Heart right ventricle (tissue), 16 donors: ENCODE data around the gene PDE6A. TPM values are rescaled to one million over a fixed set of nuclear protein-coding genes. Genes with fewer than 3 reads are reported as not detected.
"Not testable (repeated sequence)": the region's sequence is repeated elsewhere in the genome, so short reads cannot be mapped to it uniquely, and the experiment has no call there.

Experiments
- ATAC-seq, 8 donors: fragments of 200-7000 bp; cut with Tn5 transposase; one replicate each; pipeline ENCODE4 v1.9.1; 2020; ENCODE audit warnings: mild to moderate bottlenecking in 8 of 8, moderate library complexity in 8 of 8, moderate number of reproducible peaks in 1 of 8
- DNase-seq, 2 donors: peaks; one replicate each; pipeline ENCODE4 v3.0.0-alpha.2; 2020
- H3K27ac ChIP-seq, 10 donors: fragments of 200-600 bp; sonication (generic) in 2 of 10; one replicate each; pipeline versions ENCODE4 v1.5.0 to v1.8.0; 2020 to 2022; ENCODE audit warnings: mild to moderate bottlenecking in 3 of 10
- H3K27me3 ChIP-seq, 7 donors: fragments of 200-600 bp; one replicate each; pipeline ENCODE4 v1.8.0; 2021 to 2022; ENCODE audit warnings: mild to moderate bottlenecking in 2 of 7
- H3K36me3 ChIP-seq, 9 donors: fragments of 200-600 bp; sonication (generic) in 1 of 9; one replicate each; pipeline versions ENCODE4 v1.5.0 to v1.8.0; 2020 to 2022; ENCODE audit warnings: mild to moderate bottlenecking in 2 of 9
- H3K4me1 ChIP-seq, 9 donors: fragments of 200-600 bp; sonication (generic) in 1 of 9; one replicate each; pipeline versions ENCODE4 v1.5.0 to v1.8.0; 2020 to 2022; ENCODE audit warnings: mild to moderate bottlenecking in 4 of 9
- H3K4me3 ChIP-seq, 10 donors: fragments of 200-600 bp; sonication (generic) in 2 of 10; one replicate each; pipeline versions ENCODE4 v1.5.0 to v1.8.0; 2020 to 2022; ENCODE audit warnings: mild to moderate bottlenecking in 7 of 10, moderate library complexity in 2 of 10
- H3K9me3 ChIP-seq, 11 donors: fragments of 200-600 bp in 10 of 11; sonication (generic) in 2 of 11; one replicate each; pipeline versions ENCODE4 v1.5.0 to v1.8.0; 2013 to 2022; ENCODE audit warnings: mild to moderate bottlenecking in 2 of 11, control low read depth in 1 of 11, moderate library complexity in 1 of 11
- WGBS, 2 donors: extraction: QIAGEN DNeasy Blood & Tissue Kit; methylation state at CpG; one replicate each; pipeline ENCODE4 v1.1.7; 2013; ENCODE audit warnings: inconsistent platforms in 1 of 2; 5-methylcytosine and 5-hydroxymethylcytosine counted together
- intact Hi-C, 10 donors: fragments of 100-400 bp; cut with DNase I; formaldehyde crosslinking; loops; one replicate each; pipeline versions ENCODE4 v1.11.1 to v1.14.2; 2022
- polyA plus RNA-seq, 2 donors: library from polyadenylated mRNA; stranded (reverse); fragments of 200-250 nt; gene quantifications; one replicate each; pipeline ENCODE4 v1.2.3, GENCODE V29; 2013
- total RNA-seq, 10 donors: library from RNA; stranded (reverse); fragmentation: NEBNext Ultra II Directional in 3 of 10; extraction: Animal tissue kit (Norgen Biotek cat#: 25700) in 3 of 10; gene quantifications; one replicate each; pipeline versions ENCODE4 v1.2.1 to v1.2.4, GENCODE V29; 2021 to 2023
- TF ChIP-seq, protein P1 (sequence below), 9 donors: fragments of 200-600 bp; sonication (generic) in 2 of 9; IDR thresholded peaks; one replicate each; pipeline versions ENCODE4 v1.5.0 to v1.8.0; 2021 to 2022; ENCODE audit warnings: antibody characterized with exemption in 9 of 9, mild to moderate bottlenecking in 5 of 9, moderate library complexity in 1 of 9
- donor health status: Arrhythmogenic right ventricular cardiomyopathy.
- donor health status: ischemic (EF 13 %, LVEDD 7.1; RV severe dilation, severe dysfunction).
- donor health status: healthy with polysubstance abuse.
- donor health status: DM: no; HTN: yes; CAD: no.
- donor health status: DM: no; HTN: no; CAD: no.
- donor health status: ischemic (EF 25% LVEDD 6.9; RV normal size, moderate dysfunction).
- donor health status: ischemic (EF 25% LVEDD 5.7; RV mildly dilated, moderate dysfunction).
- donor health status: healthy.
- donor health status: DM: yes; HTN: yes; CAD: no.
- donor health status: Ischemic cardiomyopathy.
- donor health status: ischemic (EF 35%, LVEDD 5.7; RV mildly dilated, moderate dysfunction).
- donor health status: nonischemic (EF 11% LVEDD 7.7; RV severe dilation, severe dysfunction).
- donor health status: DM: yes; HTN: yes; CAD: no.
- donor health status: PGD.
- donor health status: ischemic (EF 29% LVEDD 5.4; RV normal size, mild dysfunction).
- donor health status: nonischemic (EF 23%, LVEDD 6.1; RV moderate dilation, normal function).

PDE6A gene
- total and polyA plus RNA-seq, 12 donors: 0.06 to 0.28 (median 0.17) TPM; not detected in 5

DNA sequence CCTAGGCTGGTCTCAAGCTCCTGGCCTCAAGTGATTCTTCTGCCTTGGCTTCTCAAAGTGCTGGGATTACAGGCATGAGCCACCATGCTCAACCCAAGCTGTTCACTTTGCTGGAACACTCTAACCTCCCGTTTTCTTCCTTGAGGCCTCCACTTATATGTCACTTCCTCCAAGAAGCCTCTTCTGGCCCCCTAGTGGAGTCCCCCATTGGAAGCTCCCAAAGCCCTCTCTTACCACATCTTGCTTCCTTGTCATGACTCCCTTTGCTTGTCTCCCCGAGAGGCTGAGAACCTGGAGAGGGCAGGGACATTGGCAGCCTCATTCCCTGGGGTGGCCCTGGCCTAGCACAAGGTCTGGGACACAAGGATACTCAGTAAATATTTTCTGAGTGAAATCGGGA lies 80.8 kb downstream of the PDE6A start:
- DNase-seq (no peak), ATAC-seq (no peak)
- Histone ChIP-seq H3K4me3 (no peak overlapping the region), H3K27me3 (no peaks in the 10 kb centered on the region), H3K27ac (no peak overlapping the region), H3K4me1 (peaks cover 0 to 3% (median 0%) of the 10 kb centered on the region in 9 donors), H3K36me3 (no peaks in the 10 kb centered on the region), H3K9me3 (no peaks in the 10 kb centered on the region)
- TF ChIP-seq, protein P1, sequence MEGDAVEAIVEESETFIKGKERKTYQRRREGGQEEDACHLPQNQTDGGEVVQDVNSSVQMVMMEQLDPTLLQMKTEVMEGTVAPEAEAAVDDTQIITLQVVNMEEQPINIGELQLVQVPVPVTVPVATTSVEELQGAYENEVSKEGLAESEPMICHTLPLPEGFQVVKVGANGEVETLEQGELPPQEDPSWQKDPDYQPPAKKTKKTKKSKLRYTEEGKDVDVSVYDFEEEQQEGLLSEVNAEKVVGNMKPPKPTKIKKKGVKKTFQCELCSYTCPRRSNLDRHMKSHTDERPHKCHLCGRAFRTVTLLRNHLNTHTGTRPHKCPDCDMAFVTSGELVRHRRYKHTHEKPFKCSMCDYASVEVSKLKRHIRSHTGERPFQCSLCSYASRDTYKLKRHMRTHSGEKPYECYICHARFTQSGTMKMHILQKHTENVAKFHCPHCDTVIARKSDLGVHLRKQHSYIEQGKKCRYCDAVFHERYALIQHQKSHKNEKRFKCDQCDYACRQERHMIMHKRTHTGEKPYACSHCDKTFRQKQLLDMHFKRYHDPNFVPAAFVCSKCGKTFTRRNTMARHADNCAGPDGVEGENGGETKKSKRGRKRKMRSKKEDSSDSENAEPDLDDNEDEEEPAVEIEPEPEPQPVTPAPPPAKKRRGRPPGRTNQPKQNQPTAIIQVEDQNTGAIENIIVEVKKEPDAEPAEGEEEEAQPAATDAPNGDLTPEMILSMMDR (IDR thresholded peaks at IDR 0.05): no peak
- intact Hi-C loops: no loop called here
- 89% methylated on average over 3 of the region's 3 CpGs for WGBS, 2 donors

DNA sequence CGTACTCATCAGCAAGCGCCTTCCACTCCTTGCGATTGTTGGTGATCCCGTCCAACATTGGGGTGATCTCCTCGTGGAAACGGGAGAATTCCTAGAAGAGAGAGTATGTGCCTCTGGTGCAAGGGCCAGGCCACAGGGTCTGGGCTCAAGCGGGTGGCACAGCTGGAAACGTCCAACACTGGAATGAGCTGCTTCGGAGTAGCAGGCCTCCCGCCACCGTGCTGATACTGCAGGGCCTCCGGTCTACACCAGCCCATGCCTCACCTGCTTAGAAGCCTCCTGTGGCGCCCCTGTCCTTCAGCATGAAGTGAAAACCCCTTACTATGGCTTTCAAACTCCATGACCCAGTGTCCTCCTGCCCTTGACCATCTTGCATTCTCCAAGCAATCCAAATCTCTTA lies 81.4 kb downstream of the PDE6A start:
- peaks cover 0 to 4% (median 2%) of the 10 kb centered on the region in 9 donors for H3K4me1 ChIP-seq
- ATAC-seq (no peak), DNase-seq (no peak)
- 91 to 94% methylated on average over 13 of the region's 13 CpGs for WGBS, 2 donors
- no peaks in the 10 kb centered on the region for H3K9me3 ChIP-seq
- H3K4me3 ChIP-seq: no peak overlapping the region
- no peaks in the 10 kb centered on the region for H3K27me3 ChIP-seq
- intact Hi-C loops: no loop called here
- H3K36me3 ChIP-seq: no peaks in the 10 kb centered on the region
- TF ChIP-seq, protein P1 (IDR thresholded peaks at IDR 0.05): no peak
- H3K27ac ChIP-seq: no peak overlapping the region

DNA sequence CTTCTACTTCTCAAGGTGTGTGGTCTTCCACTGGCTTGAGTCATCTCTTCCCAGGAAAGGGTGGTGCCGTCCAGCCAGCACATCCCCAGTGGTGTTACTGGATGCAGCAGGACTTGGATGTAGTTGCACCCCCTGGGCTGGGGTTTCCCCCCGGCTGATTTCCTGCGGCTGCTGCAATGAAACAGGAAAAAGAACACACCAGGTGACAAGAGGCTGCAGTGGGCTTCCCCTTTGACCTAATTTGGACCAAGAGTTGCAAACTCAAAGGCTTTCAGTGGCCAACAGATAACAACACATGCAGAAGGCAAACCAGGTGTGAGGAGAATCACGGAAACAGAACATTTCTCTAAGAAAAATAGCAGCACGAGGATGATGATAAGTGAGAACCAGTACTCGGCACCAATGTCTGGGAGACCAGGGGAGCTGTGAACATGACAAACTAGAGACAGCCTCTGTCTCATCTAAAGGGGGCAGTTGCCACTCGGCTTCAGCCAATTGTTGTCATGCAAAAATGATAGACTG lies 83.7 kb downstream of the PDE6A start:
- WGBS, 2 donors: 56 to 60% methylated on average over 7 of the region's 7 CpGs
- no peak for ATAC-seq

DNA sequence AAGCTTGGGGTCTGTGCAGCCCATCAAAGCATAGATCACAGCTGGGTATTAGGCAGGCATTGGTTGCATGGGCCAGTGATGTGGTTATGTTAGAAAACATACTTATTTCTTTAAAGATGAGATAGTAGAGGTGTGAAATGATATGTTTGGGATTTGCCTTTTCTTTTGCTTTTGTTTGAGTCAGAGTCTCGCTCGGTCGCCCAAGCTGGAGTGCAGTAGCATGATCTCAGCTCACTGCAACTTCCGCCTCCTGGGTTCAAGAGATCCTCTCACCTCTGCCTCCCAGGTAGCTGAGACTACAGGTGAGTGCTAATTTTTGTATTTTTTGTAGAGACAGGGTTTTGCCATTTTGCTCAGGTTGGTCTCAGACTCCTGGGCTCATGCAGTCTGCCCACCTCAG lies 84.8 kb downstream of the PDE6A start:
- ATAC-seq (no peak), DNase-seq (no peak)
- TF ChIP-seq, protein P1 (IDR thresholded peaks at IDR 0.05): no peak
- Histone ChIP-seq H3K4me1 (peaks cover 0 to 18% (median 15%) of the 10 kb centered on the region in 9 donors), H3K36me3 (peaks cover 0 to 10% (median 0%) of the 10 kb centered on the region in 9 donors), H3K4me3 (no peak overlapping the region), H3K27ac (no peak overlapping the region), H3K9me3 (no peaks in the 10 kb centered on the region), H3K27me3 (no peaks in the 10 kb centered on the region)
- intact Hi-C loops: no loop called here
- WGBS, 2 donors: 95 to 99% methylated on average over 4 of the region's 4 CpGs

More for the DNA sequence above, 83.7 kb downstream of the PDE6A start:
- Histone ChIP-seq H3K27me3 (no peaks in the 10 kb centered on the region), H3K4me3 (no peak overlapping the region), H3K4me1 (peaks cover 0 to 18% (median 15%) of the 10 kb centered on the region in 9 donors), H3K27ac (no peak overlapping the region), H3K36me3 (no peaks in the 10 kb centered on the region), H3K9me3 (no peaks in the 10 kb centered on the region)
- intact Hi-C loops: no loop called here
- no peak for DNase-seq
- TF ChIP-seq, protein P1 (IDR thresholded peaks at IDR 0.05): no peak

DNA sequence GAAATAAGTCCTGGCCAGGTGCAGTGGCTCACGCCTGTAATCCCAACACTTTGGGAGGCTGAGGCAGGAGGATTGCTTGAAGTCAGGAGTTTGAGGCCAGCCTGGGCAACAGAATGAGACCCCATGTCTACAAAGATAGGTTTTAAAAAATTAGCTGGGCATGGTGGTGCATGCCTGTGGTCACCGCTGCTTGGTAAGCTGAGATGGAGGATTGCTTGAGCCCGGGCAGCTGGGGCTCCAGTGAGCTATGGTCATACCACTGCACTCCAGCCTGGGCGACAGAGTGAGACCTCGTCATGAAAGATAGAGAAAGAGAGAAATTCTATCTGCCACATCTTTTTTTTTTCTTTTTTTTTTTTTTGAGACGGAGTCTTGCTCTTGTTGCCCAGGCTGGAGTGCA lies 86.1 kb downstream of the PDE6A start:
- ATAC-seq, DNase-seq, H3K9me3 ChIP-seq, intact Hi-C loops, H3K27me3 ChIP-seq, H3K4me3 ChIP-seq: not testable (repeated sequence)
- Histone ChIP-seq H3K36me3 (peaks cover 0 to 19% (median 0%) of the 10 kb centered on the region in 9 donors), H3K27ac (peak overlapping the region in 1 of 10 donors; percentile 37), H3K4me1 (peaks cover 0 to 20% (median 15%) of the 10 kb centered on the region in 9 donors)
- 87 to 95% methylated on average over 5 of the region's 6 CpGs for WGBS, 2 donors
